HG03159 (cell line): ENCODE measurements around the gene RNF207.
"Not testable (repeated sequence)": the region's sequence is repeated elsewhere in the genome, so short reads cannot be mapped to it uniquely, and the experiment has no call there.

ENCODE experiments used
- ATAC-seq: cut with Tn5 transposase; IDR thresholded peaks from one replicate; pipeline ENCODE4 v1.9.1; 2021; ENCODE audit warnings: mild to moderate bottlenecking, moderate library complexity; ENCODE audit not compliant: unreplicated experiment

The RNF207 gene

GRCh38 chr1:6199298-6200187 lies 6.4 kb upstream of the RNF207 start, which contains the start of gene RPL22:
RPL22 (minus strand) TSS chr1:6199595; CDS start chr1:6199573, 22 bp downstream.
- ATAC-seq, result peak; percentile 92

- no peak for ATAC-seq
Measured at GRCh38 chr1:6200188-6200809, 5.6 kb upstream of the RNF207 start.

GRCh38 chr1:6202256-6202655 lies 3.7 kb upstream of the RNF207 start:
- no peak for ATAC-seq

GRCh38 chr1:6206520-6206855 lies 569 bp downstream of the RNF207 start:
- no peak for ATAC-seq

GRCh38 chr1:6207075-6207885 lies 1.4 kb downstream of the RNF207 start:
- ATAC-seq, result no peak

- ATAC-seq, result no peak
Measured at GRCh38 chr1:6207921-6208320, 2.0 kb downstream of the RNF207 start.

GRCh38 chr1:6208723-6209660 lies 3.1 kb downstream of the RNF207 start:
- ATAC-seq, result no peak

GRCh38 chr1:6209661-6210580 lies 4.0 kb downstream of the RNF207 start:
- no peak for ATAC-seq

- no peak for ATAC-seq
Measured at GRCh38 chr1:6210591-6211355, 4.9 kb downstream of the RNF207 start.

GRCh38 chr1:6211731-6212130 lies 5.8 kb downstream of the RNF207 start:
- ATAC-seq, result no peak

- ATAC-seq, result no peak
Measured at GRCh38 chr1:6212193-6212959, 6.5 kb downstream of the RNF207 start.

- ATAC-seq, result no peak
Measured at GRCh38 chr1:6218375-6219164, 12.7 kb downstream of the RNF207 start.

GRCh38 chr1:6219641-6220040 lies 13.7 kb downstream of the RNF207 start:
- not testable (repeated sequence) for ATAC-seq

GRCh38 chr1:6220236-6220635 lies 14.3 kb downstream of the RNF207 start:
- no peak for ATAC-seq

GRCh38 chr1:6221210-6221784 lies 15.4 kb downstream of the RNF207 start:
- no peak for ATAC-seq

- no peak for ATAC-seq
Measured at GRCh38 chr1:6222636-6223035, 16.7 kb downstream of the RNF207 start.

GRCh38 chr1:6223617-6224016 lies 17.7 kb downstream of the RNF207 start:
- ATAC-seq, result no peak
